Raji (cell line): ENCODE measurements around the gene NOS1.

Experiments
- POLR2A ChIP-seq: IDR thresholded peaks from 2 replicates; pipeline ENCODE4 v1.6.1; 2011; ENCODE audit warnings: low read depth, low read length, control low read depth; ENCODE audit not compliant: insufficient read depth

Gene NOS1

DNA sequence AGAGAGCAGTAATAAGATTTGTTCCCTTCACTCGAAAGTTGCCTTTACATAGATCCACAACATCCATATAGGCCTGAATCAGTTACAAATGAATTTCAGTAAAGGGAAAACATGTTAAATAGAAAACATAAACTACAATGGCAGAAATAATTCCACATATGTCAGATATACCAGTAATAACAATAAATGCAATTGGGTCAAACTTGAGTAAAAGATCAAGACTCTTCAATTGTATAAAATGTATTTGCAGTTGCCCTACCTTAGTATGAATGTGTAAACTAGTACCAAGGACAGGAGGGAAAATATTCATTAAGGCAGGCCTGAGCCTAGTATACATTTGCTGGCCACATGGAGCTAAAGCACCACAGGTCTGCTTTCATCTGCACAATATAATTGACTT is 17.6 kb downstream of the NOS1 start:
- TF ChIP-seq POLR2A = no peak

- no peak for TF ChIP-seq POLR2A
These were observed 18.1 kb downstream of the NOS1 start for GRCh38 chr12:117343296-117343695.

- no peak for TF ChIP-seq POLR2A
These were observed 18.7 kb downstream of the NOS1 start for GRCh38 chr12:117342682-117343081.

GRCh38 chr12:117342247-117342646 is 19.2 kb downstream of the NOS1 start:
- no peak for TF ChIP-seq POLR2A

DNA sequence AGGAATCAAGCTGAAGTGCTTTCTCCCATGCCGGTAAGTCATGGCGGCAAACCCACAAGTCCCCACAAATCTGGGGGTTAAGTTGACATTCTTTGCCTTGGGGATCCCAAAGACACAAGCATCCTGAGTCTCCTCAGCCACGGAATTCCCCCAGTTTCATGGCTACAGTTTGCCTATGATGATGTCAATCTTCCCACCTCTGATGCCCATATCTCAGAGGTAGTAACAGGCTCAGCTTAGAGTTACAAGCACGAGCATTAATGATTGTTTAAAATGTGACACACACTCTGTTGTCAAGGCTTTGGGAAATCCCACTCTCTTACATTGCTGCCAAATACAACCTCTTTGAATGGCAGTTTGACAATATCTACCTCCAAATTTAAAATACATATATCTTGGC is 22.3 kb downstream of the NOS1 start:
- no peak for TF ChIP-seq POLR2A

DNA sequence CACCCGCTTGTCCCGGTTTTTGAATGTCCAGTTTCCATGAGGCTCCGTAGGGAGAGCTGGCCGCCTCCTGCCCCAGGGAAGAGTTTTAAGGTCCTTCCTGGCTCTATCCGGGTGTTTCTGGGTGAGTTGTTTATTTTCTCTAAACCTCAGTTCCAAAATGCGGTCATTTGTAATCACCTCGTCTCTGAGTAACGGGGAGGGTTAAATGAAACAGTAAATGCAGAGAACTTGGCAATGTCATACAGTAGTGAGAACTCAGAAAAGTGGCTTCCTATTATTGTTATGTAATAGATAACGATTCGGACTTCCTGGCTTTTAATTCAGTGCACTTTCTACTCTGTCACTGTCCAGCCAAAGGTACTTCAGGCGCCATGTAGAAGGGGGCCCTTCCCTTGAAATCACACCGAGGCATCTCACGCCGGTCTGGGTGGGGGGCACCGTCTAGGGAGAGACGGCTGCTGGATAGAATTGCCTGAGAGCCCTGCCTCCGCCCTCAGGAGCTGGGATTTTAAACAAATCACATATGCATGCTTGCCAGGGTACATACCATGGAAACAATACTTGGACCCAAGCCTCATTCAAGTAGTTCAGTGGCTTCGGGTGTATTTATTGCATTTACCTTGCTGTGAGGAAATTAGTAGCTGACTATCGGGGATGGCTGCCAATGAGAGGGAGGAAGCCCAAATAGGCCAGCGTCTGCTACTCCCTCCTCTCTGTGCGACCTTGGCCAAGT is 26.4 kb downstream of the NOS1 start:
- no peak for TF ChIP-seq POLR2A

DNA sequence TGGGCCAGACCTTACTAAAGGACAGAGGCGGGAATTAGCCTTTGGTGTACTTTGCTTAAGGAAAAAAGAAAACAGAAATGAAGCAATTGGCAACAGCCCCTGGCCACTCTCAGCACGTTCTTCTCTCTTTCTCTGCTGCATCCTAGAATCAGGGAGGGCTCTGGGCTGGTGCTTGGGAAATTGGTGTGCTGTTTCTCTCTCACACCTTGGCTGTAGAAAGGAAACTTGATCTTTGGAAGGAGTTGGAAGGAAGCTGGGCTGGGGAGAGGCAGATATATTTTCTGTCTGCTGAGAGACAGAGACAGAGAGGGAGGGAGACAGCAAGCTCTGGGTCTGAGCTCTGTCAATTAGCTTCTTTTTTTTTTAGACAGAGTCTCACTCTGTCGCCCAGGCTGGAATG is 27.4 kb downstream of the NOS1 start:
- TF ChIP-seq POLR2A = no peak

- TF ChIP-seq POLR2A = no peak
These were observed 28.0 kb downstream of the NOS1 start for GRCh38 chr12:117333331-117333881.

- TF ChIP-seq POLR2A = no peak
These were observed 29.7 kb downstream of the NOS1 start for GRCh38 chr12:117331691-117332090.

- no peak for TF ChIP-seq POLR2A
These were observed 30.8 kb downstream of the NOS1 start for GRCh38 chr12:117330441-117331113.

DNA sequence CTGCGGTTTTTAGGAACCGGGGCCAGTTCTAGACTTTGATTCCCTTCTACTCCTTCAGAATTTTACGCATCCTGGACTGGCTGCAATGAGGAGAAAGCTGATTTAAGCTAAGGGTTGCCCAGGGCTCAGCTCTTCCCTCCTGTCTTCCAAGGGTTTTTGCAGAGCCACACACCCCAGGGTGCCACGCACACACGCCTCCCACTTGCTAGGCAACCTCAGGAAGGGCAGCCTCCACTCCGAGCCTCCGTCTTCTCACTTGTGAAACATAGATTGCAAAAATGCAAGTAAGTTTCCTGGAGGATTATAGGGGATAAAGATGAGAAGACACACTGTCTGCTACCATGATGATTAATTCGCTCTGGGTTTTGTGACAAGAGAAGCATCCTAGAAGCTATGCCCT is 31.7 kb downstream of the NOS1 start:
- no peak for TF ChIP-seq POLR2A

DNA sequence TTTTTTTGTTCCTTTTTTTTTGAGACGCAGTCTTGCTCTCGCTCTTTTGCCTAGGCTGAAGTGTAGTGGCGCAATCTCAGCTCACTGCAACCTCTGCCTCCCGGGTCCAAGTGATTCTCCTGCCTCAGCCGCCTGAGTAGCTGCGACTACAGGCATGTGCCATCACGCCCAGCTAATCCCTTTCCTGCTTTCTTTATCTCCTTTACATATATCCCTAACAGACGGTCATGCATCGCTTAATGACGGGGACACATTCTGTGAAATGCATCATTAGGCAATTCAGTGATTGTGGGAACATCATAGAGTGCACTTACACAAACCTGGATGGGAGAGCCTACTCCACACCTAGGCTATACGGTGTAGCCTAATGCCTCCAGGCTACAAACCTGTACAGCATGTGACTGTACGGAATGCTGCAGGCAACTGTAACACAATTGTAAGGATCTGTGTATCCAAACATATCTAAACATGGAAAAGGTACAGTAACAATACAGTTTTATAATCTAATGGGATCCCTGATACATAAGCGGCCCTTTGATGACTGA is 32.8 kb downstream of the NOS1 start:
- TF ChIP-seq POLR2A = no peak

DNA sequence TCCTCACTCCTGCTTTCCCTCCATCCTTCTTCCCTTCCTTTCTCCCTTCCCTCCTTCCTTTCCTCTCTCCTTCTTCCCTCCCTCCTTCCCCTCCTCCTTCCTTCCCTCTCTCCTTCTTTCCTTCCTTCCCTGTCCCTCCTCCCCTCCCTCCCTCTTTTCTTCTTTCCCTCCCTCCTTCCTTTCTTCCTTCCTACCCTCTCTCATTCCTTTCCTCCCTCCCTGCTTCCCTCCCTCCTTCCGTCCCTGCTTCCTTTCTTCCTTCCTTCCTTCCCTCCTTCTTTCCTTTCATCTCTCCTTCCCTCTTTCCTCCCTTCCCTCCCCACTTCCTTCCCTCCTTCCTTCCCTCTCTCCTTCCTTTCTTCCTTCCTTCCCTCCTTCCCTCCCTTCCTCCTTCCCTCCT is 39.0 kb downstream of the NOS1 start:
- no peak for TF ChIP-seq POLR2A

- TF ChIP-seq POLR2A = no peak
These were observed 39.9 kb downstream of the NOS1 start for GRCh38 chr12:117321572-117321971.

DNA sequence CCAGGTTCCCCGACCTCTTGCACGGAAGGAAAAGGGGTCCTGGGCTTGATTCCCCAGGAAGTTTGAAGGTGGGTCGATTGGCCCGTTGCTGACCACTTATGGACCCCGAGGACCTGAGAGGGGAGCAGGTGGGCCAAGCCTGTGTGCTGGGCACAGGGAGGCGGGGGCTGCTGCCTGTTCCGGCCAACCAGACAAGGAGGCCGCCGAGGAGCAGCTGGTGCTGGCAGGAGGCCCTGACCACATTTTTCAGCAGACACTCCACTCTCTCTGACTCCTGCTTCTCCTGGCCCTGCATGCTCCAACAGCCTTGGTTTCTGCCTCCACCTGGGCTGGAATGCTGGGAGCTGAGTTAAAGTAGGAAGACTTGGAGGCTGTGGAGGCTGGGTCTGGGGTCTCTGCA is 42.8 kb downstream of the NOS1 start:
- TF ChIP-seq POLR2A = no peak

- no peak for TF ChIP-seq POLR2A
These were observed 45.1 kb downstream of the NOS1 start for GRCh38 chr12:117316336-117316735.
